Neutrophil (primary cell): ENCODE measurements around the gene AK2.

Experiments
- H3K27ac ChIP-seq: fragments of 200-600 bp; sonication (generic); 2 replicates; pipeline ENCODE4 v1.5.1; 2016; ENCODE audit warnings: mild to moderate bottlenecking, moderate library complexity
- H3K27me3 ChIP-seq: fragments of 200-600 bp; sonication (generic); 2 replicates; pipeline ENCODE4 v1.6.0; 2016; ENCODE audit warnings: mild to moderate bottlenecking
- H3K36me3 ChIP-seq: fragments of 200-600 bp; sonication (generic); 2 replicates; pipeline ENCODE4 v1.5.1; 2017
- H3K4me1 ChIP-seq, 2 experiments: fragments of 200-600 bp in 1 of 2; sonication (generic) in 1 of 2; 1 replicate in 1 of 2; 2 replicates in 1 of 2; pipeline versions ENCODE4 v1.5.1 to v1.6.1; 2013 to 2016; ENCODE audit warnings: low read depth in 1 of 2, low read length in 1 of 2, mild to moderate bottlenecking in 1 of 2, moderate library complexity in 1 of 2; ENCODE audit not compliant: control insufficient read depth in 1 of 2, insufficient read depth in 1 of 2
- H3K4me3 ChIP-seq, 2 experiments: fragments of 200-600 bp in 1 of 2; sonication (generic) in 1 of 2; 1 replicate in 1 of 2; 2 replicates in 1 of 2; pipeline ENCODE4 v1.5.1; 2013 to 2016; ENCODE audit warnings: low read depth in 1 of 2, low read length in 1 of 2, mild to moderate bottlenecking in 1 of 2, moderate library complexity in 1 of 2
- H3K9me3 ChIP-seq: fragments of 200-600 bp; sonication (generic); 2 replicates; pipeline ENCODE4 v1.5.1; 2016
- TF ChIP-seq, protein P1 (sequence below): fragments of 200-600 bp; sonication (generic); IDR thresholded peaks from 2 replicates; pipeline ENCODE4 v1.5.1; 2016; ENCODE audit warnings: antibody characterized with exemption

AK2 gene

DNA sequence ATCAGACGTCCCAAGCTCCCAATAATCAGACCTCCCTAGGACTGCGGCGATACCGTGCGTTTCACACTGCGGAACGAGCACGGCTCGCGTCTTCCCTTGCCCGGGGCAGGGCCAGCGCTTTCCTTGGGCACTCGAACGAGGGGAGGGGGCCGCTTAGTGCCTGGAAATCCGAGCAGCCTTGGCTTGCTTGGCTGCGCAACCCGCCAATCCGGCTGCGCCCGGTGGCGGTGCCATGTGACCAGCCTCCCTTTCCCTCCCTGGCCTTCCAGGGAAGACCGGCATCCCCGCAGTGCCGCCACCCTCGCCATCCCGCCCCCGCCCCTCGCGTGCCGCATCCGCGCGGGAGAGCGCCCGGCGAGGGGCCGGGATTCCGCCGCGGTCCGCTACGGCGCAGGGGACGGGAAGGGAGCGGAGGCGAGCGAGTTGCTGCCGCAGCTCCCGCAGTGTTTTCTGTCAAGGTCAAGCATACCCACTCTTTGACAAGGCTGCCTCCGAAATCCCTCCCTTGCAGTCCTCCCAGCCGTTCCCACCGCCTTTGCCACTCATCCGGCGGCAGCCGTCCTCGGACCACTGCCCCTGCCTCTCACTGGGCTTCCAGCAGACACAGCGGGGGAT lies 63.8 kb downstream of the AK2 start:
- Histone ChIP-seq H3K4me1 (peaks cover 14 to 21% of the 10 kb centered on the region in 2 experiments), H3K4me3 (peak overlapping the region; percentile 52 to 56), H3K27ac (no peak overlapping the region), H3K36me3 (no peaks in the 10 kb centered on the region), H3K9me3 (no peaks in the 10 kb centered on the region), H3K27me3 (peaks cover 32% of the 10 kb centered on the region)
- TF ChIP-seq, protein P1, sequence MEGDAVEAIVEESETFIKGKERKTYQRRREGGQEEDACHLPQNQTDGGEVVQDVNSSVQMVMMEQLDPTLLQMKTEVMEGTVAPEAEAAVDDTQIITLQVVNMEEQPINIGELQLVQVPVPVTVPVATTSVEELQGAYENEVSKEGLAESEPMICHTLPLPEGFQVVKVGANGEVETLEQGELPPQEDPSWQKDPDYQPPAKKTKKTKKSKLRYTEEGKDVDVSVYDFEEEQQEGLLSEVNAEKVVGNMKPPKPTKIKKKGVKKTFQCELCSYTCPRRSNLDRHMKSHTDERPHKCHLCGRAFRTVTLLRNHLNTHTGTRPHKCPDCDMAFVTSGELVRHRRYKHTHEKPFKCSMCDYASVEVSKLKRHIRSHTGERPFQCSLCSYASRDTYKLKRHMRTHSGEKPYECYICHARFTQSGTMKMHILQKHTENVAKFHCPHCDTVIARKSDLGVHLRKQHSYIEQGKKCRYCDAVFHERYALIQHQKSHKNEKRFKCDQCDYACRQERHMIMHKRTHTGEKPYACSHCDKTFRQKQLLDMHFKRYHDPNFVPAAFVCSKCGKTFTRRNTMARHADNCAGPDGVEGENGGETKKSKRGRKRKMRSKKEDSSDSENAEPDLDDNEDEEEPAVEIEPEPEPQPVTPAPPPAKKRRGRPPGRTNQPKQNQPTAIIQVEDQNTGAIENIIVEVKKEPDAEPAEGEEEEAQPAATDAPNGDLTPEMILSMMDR, result no peak

DNA sequence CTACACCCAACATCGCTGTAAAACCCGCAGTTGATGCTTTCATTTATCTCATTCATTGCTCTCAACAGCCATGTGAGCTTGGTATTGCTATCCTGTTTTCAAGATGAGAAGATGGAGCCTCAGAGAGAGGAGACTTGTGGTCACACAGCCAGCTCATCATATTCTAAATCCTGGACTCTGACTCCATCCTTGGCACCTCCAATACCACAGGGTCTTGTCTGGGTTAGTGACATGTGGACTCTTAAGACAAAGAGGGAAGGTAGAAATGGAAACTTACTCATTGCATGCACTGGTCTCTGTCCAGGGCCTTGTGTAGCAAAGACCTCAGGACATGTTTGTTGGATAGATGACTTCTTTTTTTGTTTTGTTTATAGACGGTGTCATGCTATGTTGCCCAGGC lies 65.1 kb downstream of the AK2 start:
- TF ChIP-seq, protein P1, result no peak
- H3K36me3 ChIP-seq, result no peaks in the 10 kb centered on the region
- peaks cover 14 to 21% of the 10 kb centered on the region in 2 experiments for H3K4me1 ChIP-seq
- H3K9me3 ChIP-seq, result no peaks in the 10 kb centered on the region
- H3K4me3 ChIP-seq, result no peak overlapping the region
- peaks cover 32% of the 10 kb centered on the region for H3K27me3 ChIP-seq
- no peak overlapping the region for H3K27ac ChIP-seq

DNA sequence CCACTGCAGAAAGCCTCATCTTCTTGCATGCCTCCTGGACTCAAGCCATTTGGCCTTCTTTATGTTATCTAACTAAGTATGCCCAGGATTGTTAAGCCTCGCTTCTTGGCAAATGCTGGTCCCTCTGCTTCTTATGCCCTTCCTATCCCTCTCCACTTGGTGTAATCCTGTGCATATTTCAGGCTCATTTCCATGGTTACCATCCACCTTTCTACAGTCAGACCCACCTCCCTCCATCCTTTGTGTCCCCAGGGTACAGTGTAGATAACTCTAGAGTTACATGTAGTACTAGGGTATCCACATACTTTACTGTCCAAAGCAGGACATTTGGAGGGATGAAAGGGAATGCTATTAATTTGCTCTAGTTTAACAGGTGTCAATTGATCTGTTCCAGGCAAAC lies 65.5 kb downstream of the AK2 start:
- peaks cover 32% of the 10 kb centered on the region for H3K27me3 ChIP-seq
- H3K36me3 ChIP-seq, result no peaks in the 10 kb centered on the region
- TF ChIP-seq, protein P1, result no peak
- H3K9me3 ChIP-seq, result no peaks in the 10 kb centered on the region
- H3K4me3 ChIP-seq, result no peak overlapping the region
- H3K4me1 ChIP-seq, result peaks cover 14 to 21% of the 10 kb centered on the region in 2 experiments
- H3K27ac ChIP-seq, result no peak overlapping the region

DNA sequence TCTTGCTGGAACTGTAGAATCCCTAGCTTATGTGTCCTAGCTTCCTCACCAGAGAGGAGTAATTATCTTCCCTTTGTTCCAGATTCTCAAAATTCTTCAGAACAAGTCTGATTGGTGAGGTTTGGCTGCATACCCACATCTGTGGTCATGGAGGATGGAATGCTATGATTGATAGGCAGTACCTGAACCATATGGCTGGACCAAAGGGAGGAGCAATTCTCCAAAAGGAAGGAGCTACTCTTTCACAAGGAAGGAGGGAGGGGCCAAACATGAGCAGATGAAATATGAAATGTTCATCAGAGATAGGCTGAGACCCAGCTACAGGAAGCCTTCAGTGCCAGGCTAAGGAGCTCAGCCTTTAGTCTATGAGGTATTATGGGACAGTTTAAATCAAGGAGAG lies 67.1 kb downstream of the AK2 start:
- TF ChIP-seq, protein P1, result no peak
- H3K27ac ChIP-seq, result peak overlapping the region; percentile 18
- H3K9me3 ChIP-seq, result no peaks in the 10 kb centered on the region
- no peak overlapping the region for H3K4me3 ChIP-seq
- H3K36me3 ChIP-seq, result no peaks in the 10 kb centered on the region
- H3K27me3 ChIP-seq, result peaks cover 32% of the 10 kb centered on the region
- peaks cover 21 to 30% of the 10 kb centered on the region in 2 experiments for H3K4me1 ChIP-seq

DNA sequence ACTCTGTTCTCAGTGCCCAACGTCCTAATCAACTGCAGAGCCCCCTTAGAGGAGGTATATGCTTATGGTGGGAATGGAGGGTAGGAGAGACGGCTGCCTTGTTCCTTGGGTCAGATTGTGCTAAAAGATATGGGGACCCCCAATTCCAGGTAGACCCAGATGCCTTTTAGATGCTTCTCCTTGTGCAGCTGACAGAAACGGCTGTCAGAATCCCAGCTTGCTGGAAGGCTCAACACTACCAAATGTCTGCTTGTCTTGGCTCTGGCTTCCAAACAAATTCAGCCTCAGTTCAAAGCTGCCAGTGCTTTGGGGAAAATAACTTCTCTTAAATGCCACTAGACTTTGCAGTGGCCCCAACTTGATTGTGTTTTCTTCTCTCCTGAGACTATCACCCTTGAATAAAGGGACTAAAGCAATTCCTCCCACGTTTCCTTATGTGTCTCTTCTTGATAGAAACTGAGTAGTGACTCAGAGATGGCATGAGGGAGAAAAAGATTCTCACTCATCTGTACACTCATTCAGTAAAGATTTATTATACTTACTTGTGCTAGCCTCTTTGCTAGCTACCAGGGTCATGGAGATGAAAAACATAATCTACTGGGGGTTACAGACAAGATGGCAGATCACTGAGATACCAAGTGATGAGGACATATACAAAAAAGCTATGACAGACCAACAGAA lies 68.7 kb downstream of the AK2 start:
- TF ChIP-seq, protein P1, result no peak
- Histone ChIP-seq H3K27ac (no peak overlapping the region), H3K4me1 (peaks cover 22 to 31% of the 10 kb centered on the region in 2 experiments), H3K36me3 (no peaks in the 10 kb centered on the region), H3K4me3 (no peak overlapping the region), H3K27me3 (peaks cover 25% of the 10 kb centered on the region), H3K9me3 (no peaks in the 10 kb centered on the region)
